ENCODE data around the gene PPP2R3B.

PPP2R3B gene

DNA sequence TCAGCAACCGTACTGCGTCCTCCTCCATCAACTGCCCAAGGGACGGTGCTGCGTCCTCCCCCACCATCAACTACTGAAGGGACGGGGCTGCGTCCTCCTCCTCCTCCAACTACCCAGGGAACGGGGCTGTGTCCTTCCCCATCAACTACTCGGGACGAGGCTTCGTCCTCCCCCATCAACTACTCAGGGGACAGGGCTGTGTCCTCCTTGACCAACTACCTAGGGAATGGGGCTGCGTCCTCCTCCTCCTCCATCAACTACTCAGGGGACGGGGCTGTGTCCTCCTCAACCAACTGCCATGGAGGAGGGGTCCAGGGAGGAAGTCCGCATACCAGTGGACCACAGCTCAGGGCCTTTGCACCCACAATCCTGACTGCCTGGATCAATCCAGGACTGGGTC, 24.4 kb downstream of the PPP2R3B start:
- no peak overlapping the region for H3K4me3 ChIP-seq (ENCODE audit: low read depth in 1 of 2, low read length in 2 of 2)
- H3K27me3 ChIP-seq (ENCODE audit: control insufficient read depth in 1 of 2, insufficient read depth in 2 of 2, low read length in 2 of 2), result no peaks in the 10 kb centered on the region
- H3K9me3 ChIP-seq (ENCODE audit: control insufficient read depth in 1 of 2, low read length in 2 of 2), result peaks cover 0 to 12% of the 10 kb centered on the region in 2 donors
- H3K4me1 ChIP-seq (ENCODE audit: control insufficient read depth in 1 of 2, insufficient read depth in 2 of 2, low read length in 2 of 2), result no peaks in the 10 kb centered on the region
- peaks cover 8 to 12% of the 10 kb centered on the region in 2 donors for H3K36me3 ChIP-seq (ENCODE audit: control insufficient read depth in 1 of 2, insufficient read depth in 2 of 2, low read length in 2 of 2)
- H3K9ac ChIP-seq (ENCODE audit: low read depth in 1 of 2, low read length in 2 of 2), result no peak overlapping the region
- H3K27ac ChIP-seq (ENCODE audit: low read depth, low read length), result no peak overlapping the region

DNA sequence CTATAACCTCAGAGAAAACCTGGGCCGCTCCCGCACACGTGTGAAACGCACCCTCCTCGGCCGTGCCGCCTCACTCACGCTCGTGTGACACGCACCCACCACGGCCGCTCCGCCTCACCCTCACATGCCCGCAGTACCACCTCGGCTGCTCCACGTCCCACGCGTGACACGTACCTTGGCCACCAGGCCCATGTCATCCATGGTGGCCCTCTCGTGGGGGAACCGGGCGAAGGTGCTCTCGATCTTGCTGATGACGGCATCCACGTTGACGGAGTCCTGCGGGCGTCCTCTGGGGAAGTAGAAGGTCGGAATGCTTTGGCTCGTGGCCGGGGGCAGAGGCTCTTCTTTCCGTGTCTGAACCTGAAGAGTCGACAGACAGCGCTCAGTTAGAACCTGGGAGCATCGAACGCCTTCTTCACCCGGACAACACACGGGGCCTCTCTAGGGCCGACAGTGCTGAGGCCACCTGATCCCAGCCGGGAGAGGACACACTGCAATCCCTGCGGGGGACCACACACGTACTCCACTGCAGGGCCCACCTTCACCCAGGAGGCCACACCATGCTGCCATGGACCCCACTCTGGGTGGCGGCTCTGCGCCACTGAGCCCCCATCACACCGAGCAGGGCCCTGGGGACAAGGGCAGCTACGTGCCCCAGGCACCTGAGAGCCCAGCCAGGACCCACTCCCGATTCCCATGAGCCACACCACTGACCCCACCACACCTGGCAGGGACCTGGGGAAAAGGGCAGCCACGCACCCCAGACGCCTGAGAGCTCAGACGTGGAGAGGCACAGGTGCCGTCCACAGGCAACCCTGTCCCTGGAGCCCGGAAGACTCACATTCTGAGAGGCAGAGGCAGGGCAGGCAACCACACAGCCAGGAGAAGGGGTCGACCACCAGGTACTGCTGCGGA, 25.2 kb downstream of the PPP2R3B start:
- Histone ChIP-seq H3K4me3 (ENCODE audit: low read depth in 1 of 2, low read length in 2 of 2) (no peak overlapping the region), H3K27ac (ENCODE audit: low read depth, low read length) (no peak overlapping the region), H3K36me3 (ENCODE audit: control insufficient read depth in 1 of 2, insufficient read depth in 2 of 2, low read length in 2 of 2) (peaks cover 8 to 12% of the 10 kb centered on the region in 2 donors), H3K4me1 (ENCODE audit: control insufficient read depth in 1 of 2, insufficient read depth in 2 of 2, low read length in 2 of 2) (no peaks in the 10 kb centered on the region), H3K9ac (ENCODE audit: low read depth in 1 of 2, low read length in 2 of 2) (no peak overlapping the region), H3K27me3 (ENCODE audit: control insufficient read depth in 1 of 2, insufficient read depth in 2 of 2, low read length in 2 of 2) (no peaks in the 10 kb centered on the region), H3K9me3 (ENCODE audit: control insufficient read depth in 1 of 2, low read length in 2 of 2) (peaks cover 0 to 12% of the 10 kb centered on the region in 2 donors)

- Histone ChIP-seq H3K27me3 (ENCODE audit: control insufficient read depth in 1 of 2, insufficient read depth in 2 of 2, low read length in 2 of 2) (no peaks in the 10 kb centered on the region), H3K27ac (ENCODE audit: low read depth, low read length) (no peak overlapping the region), H3K4me1 (ENCODE audit: control insufficient read depth in 1 of 2, insufficient read depth in 2 of 2, low read length in 2 of 2) (no peaks in the 10 kb centered on the region), H3K4me3 (ENCODE audit: low read depth in 1 of 2, low read length in 2 of 2) (no peak overlapping the region), H3K9ac (ENCODE audit: low read depth in 1 of 2, low read length in 2 of 2) (no peak overlapping the region), H3K9me3 (ENCODE audit: control insufficient read depth in 1 of 2, low read length in 2 of 2) (peaks cover 0 to 12% of the 10 kb centered on the region in 2 donors), H3K36me3 (ENCODE audit: control insufficient read depth in 1 of 2, insufficient read depth in 2 of 2, low read length in 2 of 2) (peaks cover 8 to 12% of the 10 kb centered on the region in 2 donors)
Observed at GRCh38 chrX:360496-361150, 26.1 kb downstream of the PPP2R3B start.

DNA sequence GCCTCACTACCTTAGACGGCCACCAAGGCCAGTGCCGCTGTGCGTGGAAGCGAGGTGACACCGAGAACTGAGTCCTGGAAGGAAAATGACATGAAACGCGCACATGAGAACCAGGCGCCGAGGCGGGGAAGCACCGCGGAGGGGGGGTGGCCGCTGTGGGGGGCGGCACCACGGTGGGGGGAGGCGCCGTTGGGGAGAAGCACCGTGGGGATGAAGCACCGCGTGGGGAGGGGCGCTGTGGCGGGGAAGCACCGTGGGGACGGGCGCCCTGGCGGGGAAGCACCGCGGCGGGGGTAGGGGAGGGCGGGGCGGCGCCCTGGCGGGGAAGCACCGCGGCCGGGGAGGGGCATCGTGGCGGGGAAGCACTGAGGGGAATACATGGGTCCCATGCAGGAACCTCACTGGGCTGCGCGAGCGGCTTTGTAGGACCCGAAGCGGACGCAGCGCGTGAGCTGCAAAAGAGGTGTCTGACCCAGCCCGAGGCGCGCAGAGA, 28.0 kb downstream of the PPP2R3B start:
- H3K9me3 ChIP-seq (ENCODE audit: control insufficient read depth in 1 of 2, low read length in 2 of 2), result peaks cover 0 to 12% of the 10 kb centered on the region in 2 donors
- no peak overlapping the region for H3K9ac ChIP-seq (ENCODE audit: low read depth in 1 of 2, low read length in 2 of 2)
- H3K36me3 ChIP-seq (ENCODE audit: control insufficient read depth in 1 of 2, insufficient read depth in 2 of 2, low read length in 2 of 2), result peaks cover 8 to 12% of the 10 kb centered on the region in 2 donors
- no peaks in the 10 kb centered on the region for H3K27me3 ChIP-seq (ENCODE audit: control insufficient read depth in 1 of 2, insufficient read depth in 2 of 2, low read length in 2 of 2)
- no peak overlapping the region for H3K27ac ChIP-seq (ENCODE audit: low read depth, low read length)
- H3K4me3 ChIP-seq (ENCODE audit: low read depth in 1 of 2, low read length in 2 of 2), result no peak overlapping the region
- H3K4me1 ChIP-seq (ENCODE audit: control insufficient read depth in 1 of 2, insufficient read depth in 2 of 2, low read length in 2 of 2), result no peaks in the 10 kb centered on the region

DNA sequence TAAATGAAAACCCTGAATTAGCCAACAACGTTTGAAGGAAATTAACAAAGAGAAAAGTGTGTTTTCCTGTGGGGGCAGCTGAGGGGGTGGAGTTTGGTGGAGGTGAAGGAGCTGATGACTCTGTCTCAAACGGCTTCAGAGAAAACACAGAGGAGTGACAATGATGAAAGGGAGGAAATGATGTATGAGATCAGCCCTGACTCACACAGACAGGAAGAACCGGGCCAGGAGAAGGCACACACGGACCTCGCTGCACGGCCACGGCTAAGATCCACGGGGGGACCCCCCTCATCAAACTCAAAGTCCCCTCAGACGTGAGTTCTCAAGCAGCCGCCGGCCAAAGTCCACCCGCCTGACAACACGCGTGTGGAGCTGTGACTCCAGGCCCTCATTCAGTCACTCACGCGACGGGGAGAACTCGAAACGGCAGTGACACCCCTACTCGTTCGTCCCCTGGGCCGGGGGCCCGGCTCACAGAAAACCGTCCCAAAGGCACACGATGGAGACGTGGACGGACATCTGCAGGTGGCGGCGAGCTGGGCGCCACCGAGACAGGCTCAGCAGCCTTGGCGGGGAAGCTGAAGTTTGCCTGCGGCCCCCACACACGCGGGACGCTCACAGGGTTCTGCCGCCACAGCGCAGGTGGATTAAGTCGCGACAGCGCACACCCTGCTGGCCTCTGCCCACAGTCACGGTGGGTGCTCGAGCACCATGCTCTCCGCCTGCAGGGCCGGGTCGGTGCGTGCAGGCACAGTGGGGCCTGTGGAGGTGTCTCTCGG, 28.8 kb downstream of the PPP2R3B start:
- Histone ChIP-seq H3K27me3 (ENCODE audit: control insufficient read depth in 1 of 2, insufficient read depth in 2 of 2, low read length in 2 of 2) (no peaks in the 10 kb centered on the region), H3K9ac (ENCODE audit: low read depth in 1 of 2, low read length in 2 of 2) (no peak overlapping the region), H3K36me3 (ENCODE audit: control insufficient read depth in 1 of 2, insufficient read depth in 2 of 2, low read length in 2 of 2) (peaks cover 8 to 12% of the 10 kb centered on the region in 2 donors), H3K27ac (ENCODE audit: low read depth, low read length) (no peak overlapping the region), H3K9me3 (ENCODE audit: control insufficient read depth in 1 of 2, low read length in 2 of 2) (peaks cover 0 to 12% of the 10 kb centered on the region in 2 donors), H3K4me1 (ENCODE audit: control insufficient read depth in 1 of 2, insufficient read depth in 2 of 2, low read length in 2 of 2) (no peaks in the 10 kb centered on the region), H3K4me3 (ENCODE audit: low read depth in 1 of 2, low read length in 2 of 2) (no peak overlapping the region)

GRCh38 chrX:357035-357692, 29.5 kb downstream of the PPP2R3B start:
- H3K9ac ChIP-seq (ENCODE audit: low read depth in 1 of 2, low read length in 2 of 2), result no peak overlapping the region
- H3K4me3 ChIP-seq (ENCODE audit: low read depth in 1 of 2, low read length in 2 of 2), result no peak overlapping the region
- H3K36me3 ChIP-seq (ENCODE audit: control insufficient read depth in 1 of 2, insufficient read depth in 2 of 2, low read length in 2 of 2), result peaks cover 8 to 15% of the 10 kb centered on the region in 2 donors
- peaks cover 0 to 12% of the 10 kb centered on the region in 2 donors for H3K9me3 ChIP-seq (ENCODE audit: control insufficient read depth in 1 of 2, low read length in 2 of 2)
- no peaks in the 10 kb centered on the region for H3K4me1 ChIP-seq (ENCODE audit: control insufficient read depth in 1 of 2, insufficient read depth in 2 of 2, low read length in 2 of 2)
- H3K27me3 ChIP-seq (ENCODE audit: control insufficient read depth in 1 of 2, insufficient read depth in 2 of 2, low read length in 2 of 2), result no peaks in the 10 kb centered on the region
- no peak overlapping the region for H3K27ac ChIP-seq (ENCODE audit: low read depth, low read length)

GRCh38 chrX:356385-357034, 30.2 kb downstream of the PPP2R3B start:
- Histone ChIP-seq H3K4me3 (ENCODE audit: low read depth in 1 of 2, low read length in 2 of 2) (no peak overlapping the region), H3K4me1 (ENCODE audit: control insufficient read depth in 1 of 2, insufficient read depth in 2 of 2, low read length in 2 of 2) (no peaks in the 10 kb centered on the region), H3K27me3 (ENCODE audit: control insufficient read depth in 1 of 2, insufficient read depth in 2 of 2, low read length in 2 of 2) (no peaks in the 10 kb centered on the region), H3K36me3 (ENCODE audit: control insufficient read depth in 1 of 2, insufficient read depth in 2 of 2, low read length in 2 of 2) (peaks cover 8 to 15% of the 10 kb centered on the region in 2 donors), H3K27ac (ENCODE audit: low read depth, low read length) (no peak overlapping the region), H3K9ac (ENCODE audit: low read depth in 1 of 2, low read length in 2 of 2) (no peak overlapping the region), H3K9me3 (ENCODE audit: control insufficient read depth in 1 of 2, low read length in 2 of 2) (peaks cover 0 to 12% of the 10 kb centered on the region in 2 donors)

- H3K36me3 ChIP-seq (ENCODE audit: control insufficient read depth in 1 of 2, insufficient read depth in 2 of 2, low read length in 2 of 2), result peaks cover 1 to 6% of the 10 kb centered on the region in 2 donors
- no peak overlapping the region for H3K4me3 ChIP-seq (ENCODE audit: low read depth in 1 of 2, low read length in 2 of 2)
- peaks cover 0 to 6% of the 10 kb centered on the region in 2 donors for H3K9me3 ChIP-seq (ENCODE audit: control insufficient read depth in 1 of 2, low read length in 2 of 2)
Observed at GRCh38 chrX:355329-356050, 31.2 kb downstream of the PPP2R3B start.

More at GRCh38 chrX:355329-356050, 31.2 kb downstream of the PPP2R3B start:
- H3K4me1 ChIP-seq (ENCODE audit: control insufficient read depth in 1 of 2, insufficient read depth in 2 of 2, low read length in 2 of 2), result no peaks in the 10 kb centered on the region
- H3K9ac ChIP-seq (ENCODE audit: low read depth in 1 of 2, low read length in 2 of 2), result no peak overlapping the region
- H3K27ac ChIP-seq (ENCODE audit: low read depth, low read length), result no peak overlapping the region
- H3K27me3 ChIP-seq (ENCODE audit: control insufficient read depth in 1 of 2, insufficient read depth in 2 of 2, low read length in 2 of 2), result no peaks in the 10 kb centered on the region
